SJSA1 (cell line): ENCODE results near the gene LZTS3. TPM values are rescaled to one million over a fixed set of nuclear protein-coding genes. Genes with fewer than 3 reads are reported as not detected.
"Not testable (repeated sequence)": the region's sequence is repeated elsewhere in the genome, so short reads cannot be mapped to it uniquely, and the experiment has no call there.

ENCODE experiments used
- DNase-seq, 2 experiments: peaks; one replicate each; pipeline ENCODE4 v3.0.0-alpha.2; 2015 to 2020; ENCODE audit warnings: low spot score in 2 of 2, low read depth in 1 of 2
- H3K27ac ChIP-seq: fragments of 250-450 bp; sonication (Bioruptor Pico); 2 replicates; pipeline ENCODE4 v1.5.1; 2020; ENCODE audit warnings: mild to moderate bottlenecking, moderate library complexity
- H3K27me3 ChIP-seq: fragments of 250-450 bp; sonication (Bioruptor Pico); replicated peaks from 2 replicates; pipeline ENCODE4 v1.5.1; 2020; ENCODE audit warnings: mild to moderate bottlenecking, moderate library complexity
- H3K36me3 ChIP-seq: fragments of 250-450 bp; sonication (Bioruptor Pico); 2 replicates; pipeline ENCODE4 v1.5.1; 2020; ENCODE audit warnings: mild to moderate bottlenecking
- H3K4me1 ChIP-seq: fragments of 250-450 bp; sonication (Bioruptor Pico); replicated peaks from 2 replicates; pipeline ENCODE4 v1.6.1; 2021; ENCODE audit warnings: mild to moderate bottlenecking
- H3K4me3 ChIP-seq: fragments of 250-450 bp; sonication (Bioruptor Pico); 2 replicates; pipeline ENCODE4 v1.5.1; 2020; ENCODE audit warnings: mild to moderate bottlenecking
- H3K9me3 ChIP-seq: fragments of 250-450 bp; sonication (Bioruptor Pico); replicated peaks from 2 replicates; pipeline ENCODE4 v1.5.1; 2020; ENCODE audit warnings: mild to moderate bottlenecking
- total RNA-seq: library from RNA; depleted of rRNA; stranded (reverse); fragments of >200 nt; shearing (Covaris generic); gene quantifications from 2 replicates; pipeline ENCODE4 v1.2.3, GENCODE V29; 2014

The LZTS3 gene
- total RNA-seq, 1 experiment from 2014 or later, result 3.9 TPM

- H3K4me1 ChIP-seq, H3K4me3 ChIP-seq, H3K9me3 ChIP-seq, DNase-seq, H3K27ac ChIP-seq, H3K27me3 ChIP-seq: not testable (repeated sequence)
- H3K36me3 ChIP-seq, result peaks cover 17% of the 10 kb centered on the region
These were observed 47.4 kb downstream of the LZTS3 start for GRCh38 chr20:3125776-3126526.

GRCh38 chr20:3124773-3125560, 48.4 kb downstream of the LZTS3 start:
- H3K27ac ChIP-seq, DNase-seq: not testable (repeated sequence)
- peaks cover 18% of the 10 kb centered on the region for H3K36me3 ChIP-seq

GRCh38 chr20:3124163-3124562, 49.2 kb downstream of the LZTS3 start:
- not testable (repeated sequence) for H3K27ac ChIP-seq, H3K4me1 ChIP-seq

More at GRCh38 chr20:3124773-3125560, 48.4 kb downstream of the LZTS3 start:
- H3K27me3 ChIP-seq, H3K9me3 ChIP-seq, H3K4me1 ChIP-seq, H3K4me3 ChIP-seq: not testable (repeated sequence)

GRCh38 chr20:3123542-3123941, 49.8 kb downstream of the LZTS3 start:
- H3K27me3 ChIP-seq, result no peaks in the 10 kb centered on the region
- peaks cover 23% of the 10 kb centered on the region for H3K36me3 ChIP-seq
- H3K4me3 ChIP-seq, result no peak overlapping the region
- no peak for DNase-seq
- peaks cover 7% of the 10 kb centered on the region for H3K4me1 ChIP-seq
- no peaks in the 10 kb centered on the region for H3K9me3 ChIP-seq
- H3K27ac ChIP-seq, result no peak overlapping the region

More at GRCh38 chr20:3124163-3124562, 49.2 kb downstream of the LZTS3 start:
- H3K9me3 ChIP-seq, H3K4me3 ChIP-seq, H3K27me3 ChIP-seq, DNase-seq: not testable (repeated sequence)
- peaks cover 18% of the 10 kb centered on the region for H3K36me3 ChIP-seq

- Histone ChIP-seq H3K27me3 (no peaks in the 10 kb centered on the region), H3K36me3 (peaks cover 23% of the 10 kb centered on the region), H3K4me3 (no peak overlapping the region), H3K9me3 (no peaks in the 10 kb centered on the region), H3K27ac (no peak overlapping the region), H3K4me1 (peaks cover 7% of the 10 kb centered on the region)
- DNase-seq, result no peak
These were observed 51.3 kb downstream of the LZTS3 start for GRCh38 chr20:3121955-3122610.

- Histone ChIP-seq H3K27me3 (no peaks in the 10 kb centered on the region), H3K9me3 (no peaks in the 10 kb centered on the region), H3K4me3 (no peak overlapping the region), H3K36me3 (peaks cover 23% of the 10 kb centered on the region), H3K27ac (no peak overlapping the region), H3K4me1 (peaks cover 7% of the 10 kb centered on the region)
- no peak for DNase-seq
These were observed 52.0 kb downstream of the LZTS3 start for GRCh38 chr20:3121271-3121911.

- no peak for DNase-seq
- Histone ChIP-seq H3K27me3 (no peaks in the 10 kb centered on the region), H3K36me3 (peaks cover 28% of the 10 kb centered on the region), H3K27ac (no peak overlapping the region), H3K4me1 (peaks cover 7% of the 10 kb centered on the region), H3K4me3 (no peak overlapping the region), H3K9me3 (no peaks in the 10 kb centered on the region)
These were observed 54.3 kb downstream of the LZTS3 start for GRCh38 chr20:3119044-3119443.

GRCh38 chr20:3117839-3118379, 55.4 kb downstream of the LZTS3 start:
- peaks cover 31% of the 10 kb centered on the region for H3K36me3 ChIP-seq
- H3K4me3 ChIP-seq, H3K4me1 ChIP-seq, H3K9me3 ChIP-seq, H3K27ac ChIP-seq, H3K27me3 ChIP-seq: not testable (repeated sequence)
- DNase-seq, result peak; percentile 56 to 69

- H3K4me3 ChIP-seq, result no peak overlapping the region
- no peaks in the 10 kb centered on the region for H3K27me3 ChIP-seq
- no peaks in the 10 kb centered on the region for H3K9me3 ChIP-seq
- H3K36me3 ChIP-seq, result peaks cover 18% of the 10 kb centered on the region
- no peak for DNase-seq
- H3K27ac ChIP-seq, result no peak overlapping the region
- H3K4me1 ChIP-seq, result no peaks in the 10 kb centered on the region
These were observed 57.0 kb downstream of the LZTS3 start for GRCh38 chr20:3116341-3116740.

- H3K4me1 ChIP-seq, result no peaks in the 10 kb centered on the region
- H3K27ac ChIP-seq, result no peak overlapping the region
- H3K4me3 ChIP-seq, result no peak overlapping the region
- H3K27me3 ChIP-seq, result no peaks in the 10 kb centered on the region
- peak in 1 of 2 experiments; percentile 54 for DNase-seq
- H3K36me3 ChIP-seq, result peaks cover 13% of the 10 kb centered on the region
- H3K9me3 ChIP-seq, result no peaks in the 10 kb centered on the region
These were observed 57.9 kb downstream of the LZTS3 start for GRCh38 chr20:3115190-3116107.
